ENCODE results near the gene PDE4A.

PDE4A gene

GRCh38 chr19:10380313-10381102, 39.8 kb upstream of the PDE4A start, which contains the start of gene TYK2:
TSS of gene TYK2 (minus strand) at chr19:10380572. CDS start at chr19:10378406, 2,166 bp downstream.
- TF ChIP-seq FOXP2 (optimal IDR thresholded peaks at IDR 0.05; ENCODE audit: borderline replicate concordance, extremely low read depth, extremely low read length, insufficient read depth): no peak
- TF ChIP-seq REST (IDR thresholded peaks at IDR 0.05; ENCODE audit: insufficient read depth in 1 of 2, low read depth in 2 of 2, low read length in 2 of 2): 0 out of 4 replicates have a peak, but pooled peaks of 1 of the 2 experiments have one; percentile 40
- no peak; the same call in 1 of the 2 replicates for TF ChIP-seq SIN3A (IDR thresholded peaks at IDR 0.05; ENCODE audit: borderline replicate concordance, insufficient read depth, low read length)
- TF ChIP-seq TAF1 (IDR thresholded peaks at IDR 0.05; ENCODE audit: borderline replicate concordance, insufficient read depth, low read length): peak; percentile 54
- TF ChIP-seq POLR2AphosphoS5 (IDR thresholded peaks at IDR 0.05; ENCODE audit: low read depth, low read length): peak; percentile 83

- no peak for TF ChIP-seq REST (IDR thresholded peaks at IDR 0.05; ENCODE audit: insufficient read depth in 1 of 2, low read depth in 2 of 2, low read length in 2 of 2)
- no peak for TF ChIP-seq TAF1 (IDR thresholded peaks at IDR 0.05; ENCODE audit: borderline replicate concordance, insufficient read depth, low read length)
- no peak for TF ChIP-seq SIN3A (IDR thresholded peaks at IDR 0.05; ENCODE audit: borderline replicate concordance, insufficient read depth, low read length)
- TF ChIP-seq POLR2AphosphoS5 (IDR thresholded peaks at IDR 0.05; ENCODE audit: low read depth, low read length): no peak
- no peak for TF ChIP-seq FOXP2 (optimal IDR thresholded peaks at IDR 0.05; ENCODE audit: borderline replicate concordance, extremely low read depth, extremely low read length, insufficient read depth)
Measured at GRCh38 chr19:10384580-10384979, 35.8 kb upstream of the PDE4A start.

- TF ChIP-seq POLR2AphosphoS5 (IDR thresholded peaks at IDR 0.05; ENCODE audit: low read depth, low read length) (peak; percentile 50), TAF1 (IDR thresholded peaks at IDR 0.05; ENCODE audit: borderline replicate concordance, insufficient read depth, low read length) (no peak)
Measured at GRCh38 chr19:10388957-10389356, 31.4 kb upstream of the PDE4A start.

GRCh38 chr19:10389863-10390262, 30.5 kb upstream of the PDE4A start:
- TF ChIP-seq POLR2AphosphoS5 (IDR thresholded peaks at IDR 0.05; ENCODE audit: low read depth, low read length) (peak; percentile 62), TAF1 (IDR thresholded peaks at IDR 0.05; ENCODE audit: borderline replicate concordance, insufficient read depth, low read length) (no peak)

- TF ChIP-seq POLR2AphosphoS5 (IDR thresholded peaks at IDR 0.05; ENCODE audit: low read depth, low read length) (no peak), SIN3A (IDR thresholded peaks at IDR 0.05; ENCODE audit: borderline replicate concordance, insufficient read depth, low read length) (no peak), FOXP2 (optimal IDR thresholded peaks at IDR 0.05; ENCODE audit: borderline replicate concordance, extremely low read depth, extremely low read length, insufficient read depth) (no peak), REST (IDR thresholded peaks at IDR 0.05; ENCODE audit: insufficient read depth in 1 of 2, low read depth in 2 of 2, low read length in 2 of 2) (no peak)
Measured at GRCh38 chr19:10390652-10391286, 29.6 kb upstream of the PDE4A start.

GRCh38 chr19:10392120-10392519, 28.2 kb upstream of the PDE4A start:
- TF ChIP-seq SIN3A (IDR thresholded peaks at IDR 0.05; ENCODE audit: borderline replicate concordance, insufficient read depth, low read length): no peak
- TF ChIP-seq REST (IDR thresholded peaks at IDR 0.05; ENCODE audit: insufficient read depth in 1 of 2, low read depth in 2 of 2, low read length in 2 of 2): no peak
- TF ChIP-seq FOXP2 (optimal IDR thresholded peaks at IDR 0.05; ENCODE audit: borderline replicate concordance, extremely low read depth, extremely low read length, insufficient read depth): no peak
- no peak for TF ChIP-seq POLR2AphosphoS5 (IDR thresholded peaks at IDR 0.05; ENCODE audit: low read depth, low read length)
- no peak for TF ChIP-seq TAF1 (IDR thresholded peaks at IDR 0.05; ENCODE audit: borderline replicate concordance, insufficient read depth, low read length)
